Neural cell (in vitro differentiated cells): ENCODE data around the gene NECAP2. TPM values are rescaled to one million over a fixed set of nuclear protein-coding genes. Genes with fewer than 3 reads are reported as not detected.

Source experiments
- H2AFZ ChIP-seq: fragments of 200-600, 300-800 bp; sonication (generic), shearing (Covaris generic); 2 replicates; pipeline ENCODE4 v1.6.0; 2014; ENCODE audit warnings: low read depth, mild to moderate bottlenecking, antibody characterized with exemption, low read length, moderate library complexity
- H3F3A ChIP-seq: fragments of 200-600 bp; shearing (Covaris generic); 2 replicates; pipeline ENCODE4 v1.6.1; 2016; ENCODE audit warnings: mild to moderate bottlenecking, moderate library complexity, mixed read lengths, antibody characterized with exemption, low read length; ENCODE audit not compliant: insufficient read depth, poor library complexity, severe bottlenecking
- H3K27ac ChIP-seq: fragments of 200-600, 300-800 bp; sonication (generic), shearing (Covaris generic); 2 replicates; pipeline ENCODE4 v1.5.1; 2014; ENCODE audit warnings: mild to moderate bottlenecking, low read length, moderate library complexity
- H3K27me3 ChIP-seq: fragments of 300-800, 200-600 bp; sonication (generic), shearing (Covaris generic); 2 replicates; pipeline ENCODE4 v1.6.0; 2014; ENCODE audit warnings: mild to moderate bottlenecking, low read depth, low read length, moderate library complexity; ENCODE audit not compliant: insufficient read depth
- H3K36me3 ChIP-seq: fragments of 300-800, 200-600 bp; sonication (generic), shearing (Covaris generic); 2 replicates; pipeline ENCODE4 v1.5.1; 2014; ENCODE audit warnings: mild to moderate bottlenecking, antibody characterized with exemption, low read length, moderate library complexity; ENCODE audit not compliant: insufficient read depth
- H3K4me2 ChIP-seq: fragments of 300-800, 200-600 bp; sonication (generic), shearing (Covaris generic); 2 replicates; pipeline ENCODE4 v1.6.0; 2014; ENCODE audit warnings: mild to moderate bottlenecking, low read length
- H3K4me3 ChIP-seq: fragments of 300-800, 200-600 bp; sonication (generic), shearing (Covaris generic); 2 replicates; pipeline ENCODE4 v1.5.1; 2014; ENCODE audit warnings: mild to moderate bottlenecking, low read length, moderate library complexity
- H3K79me2 ChIP-seq: fragments of 200-600 bp; shearing (Covaris generic); replicated peaks from 2 replicates; pipeline ENCODE4 v1.6.0; 2014; ENCODE audit warnings: mild to moderate bottlenecking, low read length, moderate library complexity; ENCODE audit not compliant: insufficient read depth
- H3K9ac ChIP-seq: fragments of 300-800, 200-600 bp; sonication (generic), shearing (Covaris generic); 2 replicates; pipeline ENCODE4 v1.6.1; 2016; ENCODE audit warnings: mild to moderate bottlenecking, low read length, mixed read lengths
- H3K9me2 ChIP-seq: fragments of 200-600 bp; shearing (Covaris generic); 2 replicates; pipeline ENCODE4 v1.6.1; 2016; ENCODE audit warnings: mild to moderate bottlenecking, low read length, mixed read lengths; ENCODE audit not compliant: insufficient read depth
- H3K9me3 ChIP-seq: fragments of 200-600, 300-800 bp; sonication (generic), shearing (Covaris generic); 2 replicates; pipeline ENCODE4 v1.6.1; 2016; ENCODE audit warnings: mild to moderate bottlenecking, mixed run types, low read length, moderate library complexity, mixed read lengths
- H4K20me1 ChIP-seq: fragments of 200-600 bp; shearing (Covaris generic); 2 replicates; pipeline ENCODE4 v1.6.1; 2016; ENCODE audit warnings: mild to moderate bottlenecking, mixed run types; ENCODE audit not compliant: insufficient read depth
- CTCF ChIP-seq: fragments of 450-650 bp; IDR thresholded peaks from 2 replicates; pipeline ENCODE4 v1.5.1; 2014; ENCODE audit warnings: antibody characterized with exemption, mild to moderate bottlenecking, moderate library complexity; ENCODE audit not compliant: poor library complexity, severe bottlenecking
- EP300 ChIP-seq: fragments of 450-650 bp; conservative IDR thresholded peaks from 2 replicates; pipeline ENCODE4 v1.6.1; 2014; ENCODE audit warnings: antibody characterized with exemption, mild to moderate bottlenecking, moderate library complexity; ENCODE audit not compliant: poor library complexity, severe bottlenecking
- EZH2 ChIP-seq: fragments of 200-600, 300-800 bp; shearing (Covaris generic), sonication (generic); IDR thresholded peaks from 2 replicates; pipeline ENCODE4 v1.6.1; 2014; ENCODE audit warnings: antibody characterized with exemption, low read length, borderline replicate concordance, mild to moderate bottlenecking; ENCODE audit not compliant: insufficient read depth, poor library complexity, severe bottlenecking
- MXI1 ChIP-seq: fragments of 450-650 bp; conservative IDR thresholded peaks from 2 replicates; pipeline ENCODE4 v1.6.1; 2014; ENCODE audit warnings: antibody characterized with exemption, mild to moderate bottlenecking; ENCODE audit not compliant: poor library complexity, severe bottlenecking
- POLR2AphosphoS5 ChIP-seq: IDR thresholded peaks from 2 replicates; pipeline ENCODE4 v1.6.1; 2012
- RAD21 ChIP-seq: fragments of 450-650 bp; conservative IDR thresholded peaks from 2 replicates; pipeline ENCODE4 v1.6.1; 2014; ENCODE audit warnings: antibody characterized with exemption, mild to moderate bottlenecking, moderate library complexity
- REST ChIP-seq: IDR thresholded peaks from 2 replicates; pipeline ENCODE4 v1.6.1; 2012; ENCODE audit warnings: borderline replicate concordance
- SMC3 ChIP-seq: fragments of 450-650 bp; conservative IDR thresholded peaks from 2 replicates; pipeline ENCODE4 v1.6.1; 2014; ENCODE audit warnings: antibody characterized with exemption, mild to moderate bottlenecking, moderate library complexity; ENCODE audit not compliant: poor library complexity
- TAF1 ChIP-seq: IDR thresholded peaks from 2 replicates; pipeline ENCODE4 v1.6.1; 2012; ENCODE audit warnings: low read depth
- polyA plus RNA-seq: library from polyadenylated mRNA; depleted of rRNA; stranded (reverse); fragments of >200 nt; gene quantifications from 2 replicates; pipeline ENCODE4 v1.2.3, GENCODE V29; 2014

The NECAP2 gene
- polyA plus RNA-seq, 1 donor from 2014 or later, result 80.2 TPM

DNA sequence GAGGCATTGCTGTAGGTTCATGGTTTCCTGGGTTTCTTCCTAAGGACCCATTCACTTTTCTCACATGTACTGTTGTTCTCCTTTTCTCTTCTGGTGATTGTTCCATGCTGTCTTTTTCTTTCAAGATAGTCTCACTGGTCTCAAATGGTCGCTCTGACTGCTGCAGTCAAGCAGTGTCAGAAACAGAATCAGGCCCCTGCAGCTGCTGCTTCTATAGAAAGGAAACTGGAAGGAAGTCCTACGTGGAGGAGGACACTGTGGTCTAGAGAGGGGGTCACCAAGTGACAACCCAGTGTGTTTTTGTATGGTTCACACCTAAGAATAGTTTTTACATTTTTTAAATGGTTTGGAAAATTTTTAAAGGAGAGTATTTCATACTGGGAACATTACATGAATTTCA lies 2.4 kb downstream of the NECAP2 start:
- H2AFZ ChIP-seq, result no peak overlapping the region
- no peaks in the 10 kb centered on the region for H3K9me3 ChIP-seq
- H3K9ac ChIP-seq, result no peak overlapping the region
- peaks cover 29% of the 10 kb centered on the region for H3K79me2 ChIP-seq
- H3K4me3 ChIP-seq, result no peak overlapping the region
- no peaks in the 10 kb centered on the region for H3F3A ChIP-seq
- no peak overlapping the region for H3K4me2 ChIP-seq
- H3K9me2 ChIP-seq, result no peaks in the 10 kb centered on the region
- H4K20me1 ChIP-seq, result no peaks in the 10 kb centered on the region
- H3K36me3 ChIP-seq, result no peaks in the 10 kb centered on the region
- TF ChIP-seq CTCF (no peak), POLR2AphosphoS5 (no peak)
- H3K27me3 ChIP-seq, result no peaks in the 10 kb centered on the region
- H3K27ac ChIP-seq, result no peak overlapping the region

DNA sequence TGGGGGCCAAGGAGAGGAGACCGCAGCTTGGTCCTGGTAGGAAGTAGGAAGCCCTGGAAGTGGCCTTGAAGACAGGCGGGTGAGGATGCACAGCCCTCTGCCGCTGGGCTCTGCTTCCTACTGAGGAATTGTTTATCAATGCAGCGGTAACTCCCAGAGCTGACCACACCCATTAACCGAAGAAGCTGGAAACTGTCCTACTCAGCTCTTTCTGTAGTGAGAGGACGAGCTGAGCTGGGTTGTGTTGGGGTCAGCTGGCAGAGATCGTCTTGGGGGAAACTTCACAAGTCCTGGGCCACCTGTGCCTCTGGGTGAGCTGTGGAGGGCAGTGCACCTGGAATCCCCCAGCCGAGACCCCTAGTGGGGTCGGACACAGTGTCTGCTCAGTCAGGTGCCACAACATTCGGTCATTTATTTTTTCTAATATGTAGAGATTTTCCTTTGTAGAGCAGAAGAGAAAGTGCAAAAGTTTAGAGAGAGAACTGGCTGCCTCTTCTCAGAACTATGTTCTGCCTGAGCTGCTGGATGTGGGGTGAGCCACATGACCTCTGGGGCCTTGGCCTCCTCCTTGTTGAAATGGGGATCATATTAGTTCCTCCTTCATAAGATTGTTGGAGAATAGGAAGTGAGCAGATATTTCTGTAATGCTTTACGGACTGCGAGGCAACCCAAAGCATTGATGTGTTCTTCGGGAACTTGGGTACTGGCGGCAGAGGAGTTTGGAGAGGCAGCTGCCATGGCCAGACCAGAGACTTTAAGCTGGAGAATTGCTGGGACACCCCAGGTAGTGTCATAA lies 3.6 kb downstream of the NECAP2 start:
- Histone ChIP-seq H3K9me3 (no peaks in the 10 kb centered on the region), H3K27ac (no peak overlapping the region), H3K27me3 (no peaks in the 10 kb centered on the region), H4K20me1 (no peaks in the 10 kb centered on the region), H3K79me2 (peaks cover 29% of the 10 kb centered on the region), H3K9ac (no peak overlapping the region), H3K4me3 (no peak overlapping the region), H3F3A (no peaks in the 10 kb centered on the region), H3K4me2 (no peak overlapping the region), H3K9me2 (no peaks in the 10 kb centered on the region), H2AFZ (no peak overlapping the region), H3K36me3 (no peaks in the 10 kb centered on the region)
- TF ChIP-seq MXI1, result no peak
- TF ChIP-seq SMC3, result no peak
- TF ChIP-seq POLR2AphosphoS5, result no peak
- TF ChIP-seq RAD21, result no peak
- TF ChIP-seq EZH2, result no peak
- TF ChIP-seq TAF1, result no peak
- TF ChIP-seq EP300, result no peak
- no peak for TF ChIP-seq REST
- TF ChIP-seq CTCF, result no peak
